ENCODE results near the gene GRIA2. TPM values are rescaled to one million over a fixed set of nuclear protein-coding genes. Genes with fewer than 3 reads are reported as not detected.

Gene GRIA2
- total and polyA plus RNA-seq, 2 donors (not counting 1 experiment from before 2014, with no cell fraction given) = not detected

DNA sequence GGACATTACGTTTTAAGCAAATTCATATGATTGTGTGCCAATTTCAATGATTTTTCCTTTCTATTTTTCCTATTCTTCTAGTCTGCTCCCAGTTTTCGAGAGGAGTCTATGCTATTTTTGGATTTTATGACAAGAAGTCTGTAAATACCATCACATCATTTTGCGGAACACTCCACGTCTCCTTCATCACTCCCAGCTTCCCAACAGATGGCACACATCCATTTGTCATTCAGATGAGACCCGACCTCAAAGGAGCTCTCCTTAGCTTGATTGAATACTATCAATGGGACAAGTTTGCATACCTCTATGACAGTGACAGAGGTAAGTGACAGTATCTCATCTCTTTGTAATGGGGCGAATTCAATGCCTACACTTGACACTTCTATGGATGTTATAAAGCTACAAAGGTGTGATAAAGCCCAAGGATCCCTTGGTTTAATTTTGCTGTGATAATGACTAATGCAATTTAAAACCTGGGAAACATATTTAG, 83.0 kb downstream of the GRIA2 start:
- ChIA-PET POLR2A (no interaction called here), CTCF (no interaction called here)
- H3K4me3 Mint-ChIP-seq = no peak overlapping the region

DNA sequence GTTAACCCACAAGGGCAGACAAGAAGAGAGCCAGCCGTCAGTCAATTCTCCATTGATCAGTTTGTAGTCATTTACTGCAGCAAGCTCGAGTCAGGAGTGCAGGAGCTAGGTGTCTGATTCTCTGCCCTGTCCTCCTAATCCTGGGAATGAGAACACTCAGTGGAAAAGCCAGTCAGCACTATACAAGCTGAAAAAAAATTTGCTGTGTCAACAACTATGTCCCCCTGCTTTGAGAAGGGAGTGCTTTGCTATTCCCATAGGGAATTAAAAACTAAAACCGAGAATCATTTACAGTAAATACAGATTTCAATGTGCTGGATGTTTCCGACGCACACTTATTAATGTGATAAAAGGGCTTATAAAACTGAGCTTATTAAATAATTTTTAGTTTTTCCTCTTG, 84.2 kb downstream of the GRIA2 start:
- DNase-seq (no peak), ATAC-seq (ENCODE audit: low read depth) (no peak)
- intact Hi-C loops (cut with micrococcal nuclease) = no loop called here
- H3K4me1 ChIP-seq (ENCODE audit: control insufficient read depth in 2 of 2, insufficient read depth in 2 of 2, low read length in 2 of 2) = no peaks in the 10 kb centered on the region
- WGBS (ENCODE audit: insufficient coverage) = 59% methylated on average over 2 of the region's 5 CpGs
- TF ChIP-seq EZH2 (IDR thresholded peaks at IDR 0.05; ENCODE audit: borderline replicate concordance, insufficient read depth, low read depth, low read length, poor library complexity, severe bottlenecking) = no peak
- TF ChIP-seq, protein P1, sequence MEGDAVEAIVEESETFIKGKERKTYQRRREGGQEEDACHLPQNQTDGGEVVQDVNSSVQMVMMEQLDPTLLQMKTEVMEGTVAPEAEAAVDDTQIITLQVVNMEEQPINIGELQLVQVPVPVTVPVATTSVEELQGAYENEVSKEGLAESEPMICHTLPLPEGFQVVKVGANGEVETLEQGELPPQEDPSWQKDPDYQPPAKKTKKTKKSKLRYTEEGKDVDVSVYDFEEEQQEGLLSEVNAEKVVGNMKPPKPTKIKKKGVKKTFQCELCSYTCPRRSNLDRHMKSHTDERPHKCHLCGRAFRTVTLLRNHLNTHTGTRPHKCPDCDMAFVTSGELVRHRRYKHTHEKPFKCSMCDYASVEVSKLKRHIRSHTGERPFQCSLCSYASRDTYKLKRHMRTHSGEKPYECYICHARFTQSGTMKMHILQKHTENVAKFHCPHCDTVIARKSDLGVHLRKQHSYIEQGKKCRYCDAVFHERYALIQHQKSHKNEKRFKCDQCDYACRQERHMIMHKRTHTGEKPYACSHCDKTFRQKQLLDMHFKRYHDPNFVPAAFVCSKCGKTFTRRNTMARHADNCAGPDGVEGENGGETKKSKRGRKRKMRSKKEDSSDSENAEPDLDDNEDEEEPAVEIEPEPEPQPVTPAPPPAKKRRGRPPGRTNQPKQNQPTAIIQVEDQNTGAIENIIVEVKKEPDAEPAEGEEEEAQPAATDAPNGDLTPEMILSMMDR (IDR thresholded peaks at IDR 0.05) = no peak
- Mint-ChIP-seq H3K27ac (no peak overlapping the region), H3K9me3 (ENCODE audit: insufficient read depth) (no peaks in the 10 kb centered on the region), H3K27me3 (no peaks in the 10 kb centered on the region), H3K4me1 (no peaks in the 10 kb centered on the region), H3K4me3 (no peak overlapping the region)
- no peaks in the 10 kb centered on the region for H3K9me3 ChIP-seq (ENCODE audit: control extremely low read depth in 1 of 3, control insufficient read depth in 2 of 3, insufficient read depth in 1 of 3, low read length in 2 of 3)
- no peak overlapping the region for H2AFZ ChIP-seq (ENCODE audit: insufficient read depth, low read depth, low read length, poor library complexity, severe bottlenecking)
- H3K36me3 ChIP-seq (replicated peaks in 1 of 2; ENCODE audit: control extremely low read depth in 1 of 2, control insufficient read depth in 1 of 2, extremely low read depth in 1 of 2, insufficient read depth in 2 of 2, low read length in 1 of 2) = no peaks in the 10 kb centered on the region
- H3K27ac ChIP-seq (ENCODE audit: low read length in 2 of 2) = no peak overlapping the region
- H3K4me2 ChIP-seq (replicated peaks; ENCODE audit: low read depth, low read length, poor library complexity, severe bottlenecking) = no peak overlapping the region
- POLR2A ChIA-PET = no interaction called here
- no peaks in the 10 kb centered on the region for H3K79me2 ChIP-seq (ENCODE audit: control insufficient read depth, insufficient read depth, low read length)
- no peak overlapping the region for H3K4me3 ChIP-seq (ENCODE audit: control extremely low read depth in 1 of 5, extremely low read depth in 1 of 5, insufficient read depth in 1 of 5, low read depth in 2 of 5, low read length in 4 of 5)
- no peaks in the 10 kb centered on the region for H3K27me3 ChIP-seq (replicated peaks in 1 of 4; ENCODE audit: control extremely low read depth in 1 of 4, control insufficient read depth in 3 of 4, insufficient read depth in 4 of 4, low read length in 3 of 4)
- no peak overlapping the region for H3K9ac ChIP-seq (ENCODE audit: low read length)
- CTCF ChIA-PET = no interaction called here
- no peaks in the 10 kb centered on the region for H4K20me1 ChIP-seq (ENCODE audit: control insufficient read depth, insufficient read depth, low read length, poor library complexity, severe bottlenecking)

More for the DNA sequence above, 83.0 kb downstream of the GRIA2 start:
- no peak overlapping the region for H3K9ac ChIP-seq (ENCODE audit: low read length)
- no peak overlapping the region for H3K4me2 ChIP-seq (replicated peaks; ENCODE audit: low read depth, low read length, poor library complexity, severe bottlenecking)
- no peak for DNase-seq
- H3K27me3 Mint-ChIP-seq = no peaks in the 10 kb centered on the region
- no peaks in the 10 kb centered on the region for H3K4me1 ChIP-seq (ENCODE audit: control insufficient read depth in 2 of 2, insufficient read depth in 2 of 2, low read length in 2 of 2)
- no peaks in the 10 kb centered on the region for H3K27me3 ChIP-seq (replicated peaks in 1 of 4; ENCODE audit: control extremely low read depth in 1 of 4, control insufficient read depth in 3 of 4, insufficient read depth in 4 of 4, low read length in 3 of 4)
- ATAC-seq (ENCODE audit: low read depth) = no peak
- H4K20me1 ChIP-seq (ENCODE audit: control insufficient read depth, insufficient read depth, low read length, poor library complexity, severe bottlenecking) = no peaks in the 10 kb centered on the region
- no peak overlapping the region for H3K4me3 ChIP-seq (ENCODE audit: control extremely low read depth in 1 of 5, extremely low read depth in 1 of 5, insufficient read depth in 1 of 5, low read depth in 2 of 5, low read length in 4 of 5)
- H3K36me3 ChIP-seq (replicated peaks in 1 of 2; ENCODE audit: control extremely low read depth in 1 of 2, control insufficient read depth in 1 of 2, extremely low read depth in 1 of 2, insufficient read depth in 2 of 2, low read length in 1 of 2) = no peaks in the 10 kb centered on the region
- no peaks in the 10 kb centered on the region for H3K9me3 Mint-ChIP-seq (ENCODE audit: insufficient read depth)
- H3K27ac ChIP-seq (ENCODE audit: low read length in 2 of 2) = no peak overlapping the region
- H3K27ac Mint-ChIP-seq = no peak overlapping the region
- no peaks in the 10 kb centered on the region for H3K4me1 Mint-ChIP-seq
- intact Hi-C loops (cut with micrococcal nuclease) = no loop called here
- H3K79me2 ChIP-seq (ENCODE audit: control insufficient read depth, insufficient read depth, low read length) = no peaks in the 10 kb centered on the region
- H2AFZ ChIP-seq (ENCODE audit: insufficient read depth, low read depth, low read length, poor library complexity, severe bottlenecking) = no peak overlapping the region
- H3K9me3 ChIP-seq (ENCODE audit: control extremely low read depth in 1 of 3, control insufficient read depth in 2 of 3, insufficient read depth in 1 of 3, low read length in 2 of 3) = no peaks in the 10 kb centered on the region
- no peak for TF ChIP-seq EZH2 (IDR thresholded peaks at IDR 0.05; ENCODE audit: borderline replicate concordance, insufficient read depth, low read depth, low read length, poor library complexity, severe bottlenecking)
- TF ChIP-seq, protein P1 (IDR thresholded peaks at IDR 0.05) = no peak
- WGBS (ENCODE audit: insufficient coverage) = 20% methylated on average over 1 of the region's 6 CpGs
